ENCODE data around the gene PDE8A.

PDE8A gene

GRCh38 chr15:85019815-85020590 is 38.3 kb downstream of the PDE8A start:
- intact Hi-C loops (cut with micrococcal nuclease) = loop anchor here (5.0 kb wide), 1 partner anchor 38 kb away; the partner anchor contains the start of gene PDE8A
- Mint-ChIP-seq H3K27me3 (no peaks in the 10 kb centered on the region), H3K27ac (no peak overlapping the region), H3K9me3 (no peaks in the 10 kb centered on the region), H3K4me1 (ENCODE audit: low read depth) (peaks cover 40% of the 10 kb centered on the region), H3K36me3 (ENCODE audit: low read depth) (no peaks in the 10 kb centered on the region), H3K4me3 (no peak overlapping the region)

GRCh38 chr15:85021409-85021808 is 39.8 kb downstream of the PDE8A start:
- intact Hi-C loops (cut with micrococcal nuclease) = no loop called here
- H3K36me3 Mint-ChIP-seq (ENCODE audit: low read depth) = no peaks in the 10 kb centered on the region
- no peaks in the 10 kb centered on the region for H3K27me3 Mint-ChIP-seq
- peaks cover 34% of the 10 kb centered on the region for H3K4me1 Mint-ChIP-seq (ENCODE audit: low read depth)
- no peaks in the 10 kb centered on the region for H3K9me3 Mint-ChIP-seq
- no peak overlapping the region for H3K27ac Mint-ChIP-seq
- no peak overlapping the region for H3K4me3 Mint-ChIP-seq

GRCh38 chr15:85022860-85023403 is 41.3 kb downstream of the PDE8A start:
- Mint-ChIP-seq H3K36me3 (ENCODE audit: low read depth) (no peaks in the 10 kb centered on the region), H3K27me3 (no peaks in the 10 kb centered on the region), H3K9me3 (no peaks in the 10 kb centered on the region), H3K4me3 (no peak overlapping the region), H3K4me1 (ENCODE audit: low read depth) (peaks cover 33% of the 10 kb centered on the region), H3K27ac (no peak overlapping the region)
- intact Hi-C loops (cut with micrococcal nuclease) = no loop called here

GRCh38 chr15:85024003-85024402 is 42.3 kb downstream of the PDE8A start:
- Mint-ChIP-seq H3K4me1 (ENCODE audit: low read depth) (peaks cover 33% of the 10 kb centered on the region), H3K27me3 (no peaks in the 10 kb centered on the region), H3K4me3 (no peak overlapping the region), H3K27ac (no peak overlapping the region), H3K36me3 (ENCODE audit: low read depth) (no peaks in the 10 kb centered on the region), H3K9me3 (no peaks in the 10 kb centered on the region)
- intact Hi-C loops (cut with micrococcal nuclease) = no loop called here

- Mint-ChIP-seq H3K27ac (no peak overlapping the region), H3K4me1 (ENCODE audit: low read depth) (peaks cover 35% of the 10 kb centered on the region), H3K36me3 (ENCODE audit: low read depth) (no peaks in the 10 kb centered on the region)
Measured at GRCh38 chr15:85024509-85025336, 43.1 kb downstream of the PDE8A start.

GRCh38 chr15:85025516-85026251 is 44.0 kb downstream of the PDE8A start:
- Mint-ChIP-seq H3K4me3 (no peak overlapping the region), H3K4me1 (ENCODE audit: low read depth) (peaks cover 45% of the 10 kb centered on the region), H3K9me3 (no peaks in the 10 kb centered on the region), H3K27me3 (no peaks in the 10 kb centered on the region), H3K36me3 (ENCODE audit: low read depth) (no peaks in the 10 kb centered on the region), H3K27ac (no peak overlapping the region)
- intact Hi-C loops (cut with micrococcal nuclease) = no loop called here

More at GRCh38 chr15:85024509-85025336, 43.1 kb downstream of the PDE8A start:
- Mint-ChIP-seq H3K27me3 (no peaks in the 10 kb centered on the region), H3K9me3 (no peaks in the 10 kb centered on the region), H3K4me3 (no peak overlapping the region)
- intact Hi-C loops (cut with micrococcal nuclease) = no loop called here

- intact Hi-C loops (cut with micrococcal nuclease) = no loop called here
- H3K27me3 Mint-ChIP-seq = no peaks in the 10 kb centered on the region
- no peaks in the 10 kb centered on the region for H3K36me3 Mint-ChIP-seq (ENCODE audit: low read depth)
- no peak overlapping the region for H3K4me3 Mint-ChIP-seq
- no peak overlapping the region for H3K27ac Mint-ChIP-seq
- peaks cover 50% of the 10 kb centered on the region for H3K4me1 Mint-ChIP-seq (ENCODE audit: low read depth)
- H3K9me3 Mint-ChIP-seq = no peaks in the 10 kb centered on the region
Measured at GRCh38 chr15:85026304-85027032, 44.8 kb downstream of the PDE8A start.

- Mint-ChIP-seq H3K4me1 (ENCODE audit: low read depth) (peaks cover 51% of the 10 kb centered on the region), H3K4me3 (no peak overlapping the region), H3K36me3 (ENCODE audit: low read depth) (no peaks in the 10 kb centered on the region), H3K9me3 (no peaks in the 10 kb centered on the region), H3K27ac (no peak overlapping the region), H3K27me3 (no peaks in the 10 kb centered on the region)
- intact Hi-C loops (cut with micrococcal nuclease) = no loop called here
Measured at GRCh38 chr15:85027033-85027380, 45.4 kb downstream of the PDE8A start.

GRCh38 chr15:85027421-85027820 is 45.8 kb downstream of the PDE8A start:
- no peaks in the 10 kb centered on the region for H3K9me3 Mint-ChIP-seq
- no peak overlapping the region for H3K4me3 Mint-ChIP-seq
- no peaks in the 10 kb centered on the region for H3K27me3 Mint-ChIP-seq
- intact Hi-C loops (cut with micrococcal nuclease) = no loop called here
- peaks cover 51% of the 10 kb centered on the region for H3K4me1 Mint-ChIP-seq (ENCODE audit: low read depth)
- H3K36me3 Mint-ChIP-seq (ENCODE audit: low read depth) = no peaks in the 10 kb centered on the region
- H3K27ac Mint-ChIP-seq = no peak overlapping the region

GRCh38 chr15:85028416-85028815 is 46.8 kb downstream of the PDE8A start:
- peaks cover 49% of the 10 kb centered on the region for H3K4me1 Mint-ChIP-seq (ENCODE audit: low read depth)
- intact Hi-C loops (cut with micrococcal nuclease) = no loop called here
- H3K27me3 Mint-ChIP-seq = no peaks in the 10 kb centered on the region
- no peaks in the 10 kb centered on the region for H3K9me3 Mint-ChIP-seq
- H3K4me3 Mint-ChIP-seq = no peak overlapping the region
- H3K36me3 Mint-ChIP-seq (ENCODE audit: low read depth) = no peaks in the 10 kb centered on the region
- H3K27ac Mint-ChIP-seq = no peak overlapping the region

GRCh38 chr15:85029221-85029620 is 47.6 kb downstream of the PDE8A start:
- intact Hi-C loops (cut with micrococcal nuclease) = no loop called here
- H3K36me3 Mint-ChIP-seq (ENCODE audit: low read depth) = no peaks in the 10 kb centered on the region
- H3K4me1 Mint-ChIP-seq (ENCODE audit: low read depth) = peaks cover 42% of the 10 kb centered on the region
- H3K27me3 Mint-ChIP-seq = no peaks in the 10 kb centered on the region
- H3K27ac Mint-ChIP-seq = no peak overlapping the region
- no peak overlapping the region for H3K4me3 Mint-ChIP-seq
- no peaks in the 10 kb centered on the region for H3K9me3 Mint-ChIP-seq

GRCh38 chr15:85030301-85030929 is 48.8 kb downstream of the PDE8A start:
- H3K27ac Mint-ChIP-seq = peak overlapping the region; percentile 25
- no peaks in the 10 kb centered on the region for H3K9me3 Mint-ChIP-seq
- H3K36me3 Mint-ChIP-seq (ENCODE audit: low read depth) = no peaks in the 10 kb centered on the region
- no peaks in the 10 kb centered on the region for H3K27me3 Mint-ChIP-seq
- H3K4me3 Mint-ChIP-seq = no peak overlapping the region
- intact Hi-C loops (cut with micrococcal nuclease) = no loop called here
- H3K4me1 Mint-ChIP-seq (ENCODE audit: low read depth) = peaks cover 33% of the 10 kb centered on the region

All from dendritic cell treated with granulocyte-macrophage colony-stimulating factor and Interleukin-4, amounts not matched to agents 40 ng/mL and 50 ng/mL, for 4 days (primary cell).